WTC11 (cell line): ENCODE results near the gene MDM1. TPM values are rescaled to one million over a fixed set of nuclear protein-coding genes. Genes with fewer than 3 reads are reported as not detected.

Experiments
- ATAC-seq: fragments of 200-7000 bp; cut with Tn5 transposase; 2 replicates; pipeline ENCODE4 v1.10.0; 2021; ENCODE audit warnings: mild to moderate bottlenecking, moderate library complexity
- CTCF ChIA-PET: fragments of 300-600 bp; sonication (Branson Sonifier 250); formaldehyde crosslinking; loops from one replicate; lab custom pipeline; 2021; ENCODE audit warnings: antibody characterized with exemption; lab: Charles Lee
- POLR2A ChIA-PET: fragments of 350-600 bp; sonication (Branson Sonifier 250); formaldehyde crosslinking; loops from one replicate; lab custom pipeline; 2021; ENCODE audit warnings: antibody characterized with exemption; lab: Charles Lee
- DNase-seq: peaks from one replicate; pipeline ENCODE4 v3.0.0; 2021; ENCODE audit warnings: low spot score
- H3K27ac Mint-ChIP-seq: 2 replicates; pipeline ENCODE4 v1.8.0; 2021; ENCODE audit warnings: mixed read lengths
- H3K27me3 Mint-ChIP-seq: 2 replicates; pipeline ENCODE4 v1.8.0; 2021; ENCODE audit warnings: low read depth, mild to moderate bottlenecking, moderate library complexity, mixed read lengths
- H3K36me3 Mint-ChIP-seq: 2 replicates; pipeline ENCODE4 v1.8.0; 2021; ENCODE audit warnings: mixed read lengths
- H3K4me1 Mint-ChIP-seq: 2 replicates; pipeline ENCODE4 v1.8.0; 2022; ENCODE audit warnings: mixed read lengths
- H3K4me3 Mint-ChIP-seq: 2 replicates; pipeline ENCODE4 v1.8.0; 2021; ENCODE audit warnings: mild to moderate bottlenecking, moderate library complexity, mixed read lengths
- H3K9me3 Mint-ChIP-seq: 2 replicates; pipeline ENCODE4 v1.8.0; 2021; ENCODE audit warnings: mixed read lengths
- ATF1 ChIP-seq: sonication (generic); formaldehyde crosslinking; IDR thresholded peaks from 2 replicates; pipeline ENCODE4 v1.8.1; 2023; ENCODE audit warnings: mild to moderate bottlenecking, moderate library complexity, missing genetic modification reagents
- ESRRA ChIP-seq: sonication (generic); formaldehyde crosslinking; IDR thresholded peaks from 2 replicates; pipeline ENCODE4 v1.8.1; 2022; ENCODE audit warnings: mild to moderate bottlenecking, missing genetic modification reagents, borderline replicate concordance
- ETV6 ChIP-seq: sonication (generic); formaldehyde crosslinking; IDR thresholded peaks from 2 replicates; pipeline ENCODE4 v1.8.1; 2022; ENCODE audit warnings: mild to moderate bottlenecking, missing genetic modification reagents
- FOXJ3 ChIP-seq: sonication (generic); formaldehyde crosslinking; IDR thresholded peaks from 2 replicates; pipeline ENCODE4 v1.9.0; 2021; ENCODE audit warnings: missing genetic modification reagents, mild to moderate bottlenecking, borderline replicate concordance
- GABPB1 ChIP-seq: sonication (generic); formaldehyde crosslinking; IDR thresholded peaks from 2 replicates; pipeline ENCODE4 v1.8.1; 2023; ENCODE audit warnings: mild to moderate bottlenecking, missing genetic modification reagents
- GTF2I ChIP-seq: fragments of 250-450 bp; sonication (Bioruptor Pico); conservative IDR thresholded peaks from 2 replicates; pipeline ENCODE4 v1.4.0; 2021; ENCODE audit warnings: mild to moderate bottlenecking
- JAZF1 ChIP-seq: fragments of 250-450 bp; sonication (Bioruptor Pico); IDR thresholded peaks from 2 replicates; pipeline ENCODE4 v1.9.0; 2021; ENCODE audit warnings: moderate library complexity, mild to moderate bottlenecking, inconsistent platforms
- NFYB ChIP-seq: sonication (generic); formaldehyde crosslinking; conservative IDR thresholded peaks from 2 replicates; pipeline ENCODE4 v1.8.0; 2022; ENCODE audit warnings: low read depth, missing genetic modification reagents
- OVOL2 ChIP-seq: fragments of 250-450 bp; sonication (Bioruptor Pico); IDR thresholded peaks from 2 replicates; pipeline ENCODE4 v1.9.0; 2021; ENCODE audit warnings: mild to moderate bottlenecking, borderline replicate concordance
- RELA ChIP-seq: sonication (generic); formaldehyde crosslinking; IDR thresholded peaks from 2 replicates; pipeline ENCODE4 v1.8.1; 2022; ENCODE audit warnings: missing genetic modification reagents, mild to moderate bottlenecking, borderline replicate concordance
- RORB ChIP-seq: fragments of 250-450 bp; sonication (Bioruptor Pico); IDR thresholded peaks from 2 replicates; pipeline ENCODE4 v1.9.0; 2021; ENCODE audit warnings: mild to moderate bottlenecking
- SP1 ChIP-seq: sonication (generic); formaldehyde crosslinking; conservative IDR thresholded peaks from 2 replicates; pipeline ENCODE4 v1.8.1; 2022; ENCODE audit warnings: missing genetic modification reagents
- TEAD1 ChIP-seq: sonication (generic); formaldehyde crosslinking; IDR thresholded peaks from 2 replicates; pipeline ENCODE4 v1.8.0; 2022; ENCODE audit warnings: mild to moderate bottlenecking, missing genetic modification reagents
- TEAD4 ChIP-seq: sonication (generic); formaldehyde crosslinking; IDR thresholded peaks from 2 replicates; pipeline ENCODE4 v1.8.0; 2022; ENCODE audit warnings: mild to moderate bottlenecking, missing genetic modification reagents
- ZNF121 ChIP-seq: sonication (generic); formaldehyde crosslinking; IDR thresholded peaks from 2 replicates; pipeline ENCODE4 v1.8.0; 2023; ENCODE audit warnings: missing genetic modification reagents
- ZNF219 ChIP-seq: sonication (generic); formaldehyde crosslinking; IDR thresholded peaks from 2 replicates; pipeline ENCODE4 v1.8.0; 2023; ENCODE audit warnings: missing genetic modification reagents, mild to moderate bottlenecking, borderline replicate concordance
- ZNF263 ChIP-seq: sonication (generic); formaldehyde crosslinking; IDR thresholded peaks from 2 replicates; pipeline ENCODE4 v1.8.1; 2022; ENCODE audit warnings: low read depth, mild to moderate bottlenecking, moderate library complexity, missing genetic modification reagents
- ZNF671 ChIP-seq: fragments of 250-450 bp; sonication (Bioruptor Pico); IDR thresholded peaks from 2 replicates; pipeline ENCODE4 v1.8.0; 2021; ENCODE audit warnings: mild to moderate bottlenecking
- total RNA-seq: library from RNA; stranded (reverse); gene quantifications from 3 replicates; pipeline ENCODE4 v1.2.3, GENCODE V29; 2021
- TF ChIP-seq, protein P1 (sequence below): sonication (generic); formaldehyde crosslinking; IDR thresholded peaks from 2 replicates; pipeline ENCODE4 v1.8.0; 2023; ENCODE audit warnings: missing genetic modification reagents, mild to moderate bottlenecking, borderline replicate concordance
- TF ChIP-seq, protein P2 (sequence below): sonication (generic); formaldehyde crosslinking; IDR thresholded peaks from 2 replicates; pipeline ENCODE4 v1.8.1; 2022; ENCODE audit warnings: low read depth, mild to moderate bottlenecking, moderate library complexity, missing genetic modification reagents, borderline replicate concordance
- TF ChIP-seq, protein P3 (sequence below): sonication (generic); formaldehyde crosslinking; IDR thresholded peaks from 2 replicates; pipeline ENCODE4 v1.8.1; 2023; ENCODE audit warnings: mild to moderate bottlenecking, missing genetic modification reagents, moderate library complexity
- TF ChIP-seq, protein P4 (sequence below): fragments of 250-450 bp; sonication (Bioruptor Pico); IDR thresholded peaks from 2 replicates; pipeline ENCODE4 v1.9.0; 2021; ENCODE audit warnings: mild to moderate bottlenecking
- TF ChIP-seq, protein P5 (sequence below): sonication (generic); formaldehyde crosslinking; IDR thresholded peaks from 2 replicates; pipeline ENCODE4 v1.8.1; 2023; ENCODE audit warnings: mild to moderate bottlenecking, missing genetic modification reagents
- TF ChIP-seq, protein P6 (sequence below): sonication (generic); formaldehyde crosslinking; IDR thresholded peaks from 2 replicates; pipeline ENCODE4 v1.8.1; 2023; ENCODE audit warnings: mild to moderate bottlenecking, moderate library complexity, missing genetic modification reagents

Gene MDM1
- total RNA-seq, 1 experiment from 2014 or later = 9.1 TPM

DNA sequence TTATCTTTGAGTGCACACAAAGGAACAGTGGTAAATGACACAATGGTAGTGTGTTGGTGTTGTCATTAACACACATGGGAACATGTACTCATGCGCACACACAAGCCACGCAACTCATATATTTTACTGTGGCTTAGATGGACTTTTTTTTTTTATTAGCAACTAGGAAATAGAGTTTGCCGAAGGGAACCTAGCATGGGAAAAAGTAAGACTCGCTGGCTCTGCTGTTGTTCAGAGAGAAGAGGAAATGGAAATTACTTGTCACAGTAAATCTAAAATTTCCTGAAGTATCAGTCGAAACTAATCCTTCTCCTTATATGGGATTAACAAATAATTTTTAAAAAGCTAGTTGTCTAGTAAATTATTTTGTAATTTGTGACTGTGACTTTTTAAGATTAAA is 45.1 kb downstream of the MDM1 start:
- H3K4me1 Mint-ChIP-seq = no peaks in the 10 kb centered on the region
- POLR2A ChIA-PET = no interaction called here
- DNase-seq = no peak
- no peaks in the 10 kb centered on the region for H3K9me3 Mint-ChIP-seq
- no peak for ATAC-seq
- H3K27me3 Mint-ChIP-seq = no peaks in the 10 kb centered on the region
- no peak for TF ChIP-seq GABPB1 (CRISPR knock-in tag)
- TF ChIP-seq NFYB (CRISPR knock-in tag) = no peak
- TF ChIP-seq OVOL2 = no peak
- TF ChIP-seq, protein P1, sequence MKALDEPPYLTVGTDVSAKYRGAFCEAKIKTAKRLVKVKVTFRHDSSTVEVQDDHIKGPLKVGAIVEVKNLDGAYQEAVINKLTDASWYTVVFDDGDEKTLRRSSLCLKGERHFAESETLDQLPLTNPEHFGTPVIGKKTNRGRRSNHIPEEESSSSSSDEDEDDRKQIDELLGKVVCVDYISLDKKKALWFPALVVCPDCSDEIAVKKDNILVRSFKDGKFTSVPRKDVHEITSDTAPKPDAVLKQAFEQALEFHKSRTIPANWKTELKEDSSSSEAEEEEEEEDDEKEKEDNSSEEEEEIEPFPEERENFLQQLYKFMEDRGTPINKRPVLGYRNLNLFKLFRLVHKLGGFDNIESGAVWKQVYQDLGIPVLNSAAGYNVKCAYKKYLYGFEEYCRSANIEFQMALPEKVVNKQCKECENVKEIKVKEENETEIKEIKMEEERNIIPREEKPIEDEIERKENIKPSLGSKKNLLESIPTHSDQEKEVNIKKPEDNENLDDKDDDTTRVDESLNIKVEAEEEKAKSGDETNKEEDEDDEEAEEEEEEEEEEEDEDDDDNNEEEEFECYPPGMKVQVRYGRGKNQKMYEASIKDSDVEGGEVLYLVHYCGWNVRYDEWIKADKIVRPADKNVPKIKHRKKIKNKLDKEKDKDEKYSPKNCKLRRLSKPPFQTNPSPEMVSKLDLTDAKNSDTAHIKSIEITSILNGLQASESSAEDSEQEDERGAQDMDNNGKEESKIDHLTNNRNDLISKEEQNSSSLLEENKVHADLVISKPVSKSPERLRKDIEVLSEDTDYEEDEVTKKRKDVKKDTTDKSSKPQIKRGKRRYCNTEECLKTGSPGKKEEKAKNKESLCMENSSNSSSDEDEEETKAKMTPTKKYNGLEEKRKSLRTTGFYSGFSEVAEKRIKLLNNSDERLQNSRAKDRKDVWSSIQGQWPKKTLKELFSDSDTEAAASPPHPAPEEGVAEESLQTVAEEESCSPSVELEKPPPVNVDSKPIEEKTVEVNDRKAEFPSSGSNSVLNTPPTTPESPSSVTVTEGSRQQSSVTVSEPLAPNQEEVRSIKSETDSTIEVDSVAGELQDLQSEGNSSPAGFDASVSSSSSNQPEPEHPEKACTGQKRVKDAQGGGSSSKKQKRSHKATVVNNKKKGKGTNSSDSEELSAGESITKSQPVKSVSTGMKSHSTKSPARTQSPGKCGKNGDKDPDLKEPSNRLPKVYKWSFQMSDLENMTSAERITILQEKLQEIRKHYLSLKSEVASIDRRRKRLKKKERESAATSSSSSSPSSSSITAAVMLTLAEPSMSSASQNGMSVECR (CRISPR knock-in tag) = no peak
- no peak for TF ChIP-seq ETV6 (CRISPR knock-in tag)
- no peak for TF ChIP-seq TEAD1 (CRISPR knock-in tag)
- no peak for TF ChIP-seq RORB
- TF ChIP-seq ESRRA (CRISPR knock-in tag) = no peak
- TF ChIP-seq, protein P2, sequence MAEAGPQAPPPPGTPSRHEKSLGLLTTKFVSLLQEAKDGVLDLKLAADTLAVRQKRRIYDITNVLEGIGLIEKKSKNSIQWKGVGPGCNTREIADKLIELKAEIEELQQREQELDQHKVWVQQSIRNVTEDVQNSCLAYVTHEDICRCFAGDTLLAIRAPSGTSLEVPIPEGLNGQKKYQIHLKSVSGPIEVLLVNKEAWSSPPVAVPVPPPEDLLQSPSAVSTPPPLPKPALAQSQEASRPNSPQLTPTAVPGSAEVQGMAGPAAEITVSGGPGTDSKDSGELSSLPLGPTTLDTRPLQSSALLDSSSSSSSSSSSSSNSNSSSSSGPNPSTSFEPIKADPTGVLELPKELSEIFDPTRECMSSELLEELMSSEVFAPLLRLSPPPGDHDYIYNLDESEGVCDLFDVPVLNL (CRISPR knock-in tag) = no peak
- no peak for TF ChIP-seq ZNF263 (CRISPR knock-in tag)
- H3K27ac Mint-ChIP-seq = no peak overlapping the region
- H3K36me3 Mint-ChIP-seq = no peaks in the 10 kb centered on the region
- CTCF ChIA-PET = no interaction called here
- no peak overlapping the region for H3K4me3 Mint-ChIP-seq

DNA sequence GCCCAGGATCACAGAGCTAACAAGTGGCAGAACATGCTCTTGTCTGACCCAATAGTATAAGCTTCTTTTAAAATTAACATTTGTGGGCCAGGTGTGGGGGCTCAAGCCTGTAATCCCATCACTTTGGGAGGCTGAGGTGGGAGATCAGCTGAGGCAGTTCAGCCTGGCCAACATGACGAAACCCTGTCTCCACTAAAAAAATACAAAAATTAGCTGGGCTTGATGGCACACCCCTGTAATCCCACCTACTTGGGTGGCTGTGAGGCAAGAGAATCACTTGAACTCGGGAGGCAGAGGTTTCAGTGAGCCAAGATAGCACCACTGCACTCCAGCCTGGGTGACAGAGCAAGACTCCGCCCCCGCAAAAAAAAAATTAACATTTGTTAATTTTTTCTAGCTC is 45.8 kb downstream of the MDM1 start:
- ChIA-PET POLR2A (no interaction called here), CTCF (no interaction called here)
- H3K36me3 Mint-ChIP-seq = no peaks in the 10 kb centered on the region
- no peaks in the 10 kb centered on the region for H3K9me3 Mint-ChIP-seq
- no peaks in the 10 kb centered on the region for H3K27me3 Mint-ChIP-seq
- DNase-seq (no peak), ATAC-seq (no peak)
- TF ChIP-seq, protein P3, sequence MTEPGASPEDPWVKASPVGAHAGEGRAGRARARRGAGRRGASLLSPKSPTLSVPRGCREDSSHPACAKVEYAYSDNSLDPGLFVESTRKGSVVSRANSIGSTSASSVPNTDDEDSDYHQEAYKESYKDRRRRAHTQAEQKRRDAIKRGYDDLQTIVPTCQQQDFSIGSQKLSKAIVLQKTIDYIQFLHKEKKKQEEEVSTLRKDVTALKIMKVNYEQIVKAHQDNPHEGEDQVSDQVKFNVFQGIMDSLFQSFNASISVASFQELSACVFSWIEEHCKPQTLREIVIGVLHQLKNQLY = no peak
- no peak for TF ChIP-seq ZNF671 (CRISPR knock-in tag)
- no peak for TF ChIP-seq GTF2I
- no peak for TF ChIP-seq ZNF219 (CRISPR knock-in tag)
- TF ChIP-seq SP1 (CRISPR knock-in tag) = no peak
- no peak for TF ChIP-seq FOXJ3 (CRISPR knock-in tag)
- no peak for TF ChIP-seq ESRRA (CRISPR knock-in tag)
- TF ChIP-seq, protein P4, sequence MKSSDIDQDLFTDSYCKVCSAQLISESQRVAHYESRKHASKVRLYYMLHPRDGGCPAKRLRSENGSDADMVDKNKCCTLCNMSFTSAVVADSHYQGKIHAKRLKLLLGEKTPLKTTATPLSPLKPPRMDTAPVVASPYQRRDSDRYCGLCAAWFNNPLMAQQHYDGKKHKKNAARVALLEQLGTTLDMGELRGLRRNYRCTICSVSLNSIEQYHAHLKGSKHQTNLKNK = no peak
- TF ChIP-seq, protein P5, sequence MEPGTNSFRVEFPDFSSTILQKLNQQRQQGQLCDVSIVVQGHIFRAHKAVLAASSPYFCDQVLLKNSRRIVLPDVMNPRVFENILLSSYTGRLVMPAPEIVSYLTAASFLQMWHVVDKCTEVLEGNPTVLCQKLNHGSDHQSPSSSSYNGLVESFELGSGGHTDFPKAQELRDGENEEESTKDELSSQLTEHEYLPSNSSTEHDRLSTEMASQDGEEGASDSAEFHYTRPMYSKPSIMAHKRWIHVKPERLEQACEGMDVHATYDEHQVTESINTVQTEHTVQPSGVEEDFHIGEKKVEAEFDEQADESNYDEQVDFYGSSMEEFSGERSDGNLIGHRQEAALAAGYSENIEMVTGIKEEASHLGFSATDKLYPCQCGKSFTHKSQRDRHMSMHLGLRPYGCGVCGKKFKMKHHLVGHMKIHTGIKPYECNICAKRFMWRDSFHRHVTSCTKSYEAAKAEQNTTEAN (CRISPR knock-in tag) = no peak
- TF ChIP-seq JAZF1 = no peak
- no peak for TF ChIP-seq ATF1 (CRISPR knock-in tag)
- TF ChIP-seq TEAD4 (CRISPR knock-in tag) = no peak
- TF ChIP-seq, protein P6, sequence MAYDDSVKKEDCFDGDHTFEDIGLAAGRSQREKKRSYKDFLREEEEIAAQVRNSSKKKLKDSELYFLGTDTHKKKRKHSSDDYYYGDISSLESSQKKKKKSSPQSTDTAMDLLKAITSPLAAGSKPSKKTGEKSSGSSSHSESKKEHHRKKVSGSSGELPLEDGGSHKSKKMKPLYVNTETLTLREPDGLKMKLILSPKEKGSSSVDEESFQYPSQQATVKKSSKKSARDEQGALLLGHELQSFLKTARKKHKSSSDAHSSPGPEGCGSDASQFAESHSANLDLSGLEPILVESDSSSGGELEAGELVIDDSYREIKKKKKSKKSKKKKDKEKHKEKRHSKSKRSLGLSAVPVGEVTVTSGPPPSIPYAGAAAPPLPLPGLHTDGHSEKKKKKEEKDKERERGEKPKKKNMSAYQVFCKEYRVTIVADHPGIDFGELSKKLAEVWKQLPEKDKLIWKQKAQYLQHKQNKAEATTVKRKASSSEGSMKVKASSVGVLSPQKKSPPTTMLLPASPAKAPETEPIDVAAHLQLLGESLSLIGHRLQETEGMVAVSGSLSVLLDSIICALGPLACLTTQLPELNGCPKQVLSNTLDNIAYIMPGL = no peak
- no peak for TF ChIP-seq RELA (CRISPR knock-in tag)
- TF ChIP-seq ZNF121 = no peak
- H3K27ac Mint-ChIP-seq = no peak overlapping the region
- peaks cover under 1% of the 10 kb centered on the region; the same call in 1 of the 2 replicates for H3K4me1 Mint-ChIP-seq
- H3K4me3 Mint-ChIP-seq = no peak overlapping the region
